K562 (cell line): ENCODE measurements around the gene TMEM208. TPM values are rescaled to one million over a fixed set of nuclear protein-coding genes. Genes with fewer than 3 reads are reported as not detected.

ENCODE experiments used
- ATAC-seq: fragments of 200-7000 bp; cut with Tn5 transposase; 3 replicates; pipeline ENCODE4 v1.9.1; 2020; ENCODE audit warnings: moderate library complexity
- BruUV-seq: library from RNA; stranded (reverse); fragments of 400-500 nt; replicated peaks from 2 replicates; lab custom pipeline; 2021; lab: Mats Ljungman, UMichigan
- CTCF ChIA-PET: fragments of 300-600 bp; formaldehyde crosslinking; extraction: SDS; loops from one replicate; lab custom pipeline; 2021; ENCODE audit warnings: low intra/inter-chr PET ratio; lab: Yijun Ruan, JAX
- POLR2A ChIA-PET: fragments of 300-600, 350-650 bp; sonication (Branson Sonifier 250); formaldehyde crosslinking; extraction: SDS; loops from one replicate; lab custom pipeline; 2021; ENCODE audit warnings: antibody characterized with exemption, inconsistent platforms; lab: Yijun Ruan, JAX
- DNase-seq, 4 experiments: peaks; one replicate each; pipeline versions ENCODE4 v3.0.0 to v3.0.0-alpha.2; 2011 to 2018; ENCODE audit warnings: low spot score in 3 of 4, mixed read lengths in 3 of 4; ENCODE audit errors: extremely low read depth in 1 of 4
- FAIRE-seq: peaks from 2 replicates; lab custom pipeline; 2011; peaks lifted over from hg19 to GRCh38; lab: Jason Lieb, UNC
- H2AFZ ChIP-seq: 2 replicates; pipeline ENCODE4 v1.6.0; 2011; ENCODE audit warnings: low read depth, low read length, control low read depth, inconsistent platforms
- H3K27ac ChIP-seq: fragments of 200-600 bp; 3 replicates; pipeline ENCODE4 v1.8.0; 2011; ENCODE audit warnings: low read depth, mild to moderate bottlenecking, control low read depth, inconsistent platforms, low read length, moderate library complexity, mixed read lengths; ENCODE audit errors: extremely low read depth
- H3K27me3 ChIP-seq, 2 experiments: fragments of 300-600 bp in 1 of 2; 2 replicates in 1 of 2; 3 replicates in 1 of 2; pipeline versions ENCODE4 v1.6.0 to v1.8.0; 2011; ENCODE audit warnings: inconsistent platforms in 2 of 2, low read length in 2 of 2, mild to moderate bottlenecking in 1 of 2, mixed read lengths in 1 of 2, moderate library complexity in 1 of 2; ENCODE audit not compliant: control insufficient read depth in 2 of 2, insufficient read depth in 2 of 2
- H3K36me3 ChIP-seq: fragments of 300-600 bp; 3 replicates; pipeline ENCODE4 v1.8.0; 2011; ENCODE audit warnings: mild to moderate bottlenecking, low read length, inconsistent platforms; ENCODE audit not compliant: control insufficient read depth, insufficient read depth
- H3K4me1 ChIP-seq, 2 experiments: fragments of 200-600 bp in 1 of 2; replicated peaks in 1 of 2; 2 replicates in 1 of 2; 3 replicates in 1 of 2; pipeline versions ENCODE4 v1.5.1 to v1.8.0; 2011; ENCODE audit warnings: inconsistent platforms in 2 of 2, low read length in 2 of 2, mild to moderate bottlenecking in 1 of 2, mixed read lengths in 1 of 2, moderate library complexity in 1 of 2; ENCODE audit not compliant: control insufficient read depth in 2 of 2, insufficient read depth in 2 of 2
- H3K4me2 ChIP-seq: 2 replicates; pipeline ENCODE4 v1.6.1; 2011; ENCODE audit warnings: low read length, control low read depth, inconsistent platforms, mixed read lengths; ENCODE audit not compliant: insufficient read depth
- H3K4me3 ChIP-seq: fragments of 200-600 bp; sonication (generic), shearing (Covaris generic); 2 replicates; pipeline ENCODE4 v1.5.1; 2016; ENCODE audit warnings: control low read depth, inconsistent platforms
- H3K79me2 ChIP-seq: fragments of 200-600 bp; 3 replicates; pipeline ENCODE4 v1.8.0; 2011; ENCODE audit warnings: low read length, inconsistent platforms; ENCODE audit not compliant: control insufficient read depth, insufficient read depth
- H3K9ac ChIP-seq, 2 experiments: 2 replicates each; pipeline versions ENCODE4 v1.6.0 to v1.6.1; 2011; ENCODE audit warnings: low read depth in 2 of 2, low read length in 2 of 2, control low read depth in 1 of 2, inconsistent platforms in 1 of 2, mild to moderate bottlenecking in 1 of 2, mixed read lengths in 1 of 2; ENCODE audit not compliant: insufficient read depth in 1 of 2
- H3K9me1 ChIP-seq: one replicate; pipeline ENCODE4 v1.6.0; 2011; ENCODE audit warnings: inconsistent platforms, mild to moderate bottlenecking, low read length, moderate library complexity; ENCODE audit not compliant: control insufficient read depth, insufficient read depth
- H3K9me3 ChIP-seq: replicated peaks from 2 replicates; pipeline ENCODE4 v1.5.1; 2011; ENCODE audit warnings: low read depth, low read length, inconsistent platforms; ENCODE audit not compliant: control insufficient read depth, insufficient read depth
- H4K20me1 ChIP-seq: replicated peaks from 2 replicates; pipeline ENCODE4 v1.6.1; 2011; ENCODE audit warnings: low read length, inconsistent platforms, mixed read lengths; ENCODE audit not compliant: control insufficient read depth, insufficient read depth
- ETV1 ChIP-seq: fragments of 450-650 bp; conservative IDR thresholded peaks from 2 replicates; pipeline ENCODE4 v1.6.1; 2016; ENCODE audit warnings: missing genetic modification characterization, control low read depth, low read depth, missing compliant biosample characterization
- POLR2A ChIP-seq: fragments of 450-650 bp; conservative IDR thresholded peaks from 2 replicates; pipeline ENCODE4 v1.6.1; 2016
- POLR2G ChIP-seq: fragments of 200-400 bp; formaldehyde crosslinking; IDR thresholded peaks from 2 replicates; pipeline ENCODE4 v1.6.1; 2017; ENCODE audit warnings: low read depth, mild to moderate bottlenecking, antibody characterized with exemption, low read length, moderate library complexity
- RBFOX2 ChIP-seq: fragments of 200-400 bp; formaldehyde crosslinking; IDR thresholded peaks from 2 replicates; pipeline ENCODE4 v1.6.1; 2017; ENCODE audit warnings: low read depth, mild to moderate bottlenecking, low read length, moderate library complexity
- SUPT5H ChIP-seq: fragments of 450-650 bp; IDR thresholded peaks from 2 replicates; pipeline ENCODE4 v1.6.1; 2016
- USF1 ChIP-seq: sonication (generic); formaldehyde crosslinking; IDR thresholded peaks from 2 replicates; pipeline ENCODE4 v1.9.0; 2022; ENCODE audit warnings: mild to moderate bottlenecking, missing genetic modification reagents
- WGBS: fragments of 100-300 bp; shearing (Covaris generic); methylation state at CpG from one replicate; pipeline ENCODE4 v1.1.6; 2016; ENCODE audit warnings: low coverage, mixed read lengths; ENCODE audit not compliant: insufficient coverage; ENCODE audit errors: missing lambda C conversion rate; 5-methylcytosine and 5-hydroxymethylcytosine counted together
- in situ Hi-C: fragments of 300-500 bp; cut with MboI; formaldehyde crosslinking; loops from 4 replicates; pipeline ENCODE4 v1.15.0; 2018; ENCODE audit warnings: inconsistent platforms, mixed read lengths
- intact Hi-C: fragments of 100-400 bp; cut with micrococcal nuclease; formaldehyde crosslinking; loops from 2 replicates; pipeline ENCODE4 v1.14.2; 2022
- polyA plus RNA-seq, 8 experiments: library from polyadenylated mRNA; depleted of rRNA in 4 of 8; stranded (reverse) in 5 of 8; unstranded in 3 of 8; fragments of >200 nt; fragmentation: Nextera tagmentation in 2 of 8; fragmentation: Illumina TruSeq in 1 of 8; extraction: Ambion mirVana in 2 of 8; extraction: Trizol in 1 of 8; gene quantifications; 2 replicates each; pipeline versions ENCODE4 v1.2.1 to v1.2.3, GENCODE V29; 2011 to 2014; ENCODE audit warnings: inconsistent platforms in 1 of 8, missing spikeins in 1 of 8
- total RNA-seq, 7 experiments: library from RNA; depleted of rRNA in 6 of 7; stranded (reverse); fragments of >200 nt in 6 of 7; fragmentation: Illumina TruSeq in 2 of 7; extraction: Trizol in 2 of 7; gene quantifications; 2 replicates each; pipeline versions ENCODE4 v1.2.1 to v1.2.3, GENCODE V29; 2011 to 2021; ENCODE audit warnings: low replicate concordance in 1 of 7
- TF ChIP-seq, protein P1 (sequence below): fragments of 450-650 bp; IDR thresholded peaks from 2 replicates; pipeline ENCODE4 v1.6.1; 2017; ENCODE audit warnings: antibody characterized with exemption, mild to moderate bottlenecking
- TF ChIP-seq, protein P2 (sequence below): fragments of 450-650 bp; IDR thresholded peaks from 2 replicates; pipeline ENCODE4 v1.6.1; 2017; ENCODE audit warnings: mild to moderate bottlenecking, moderate library complexity

Gene TMEM208
- total and polyA plus RNA-seq, 9 of the 15 experiments (the other 6 are each of a cell fraction or from before 2014, with no cell fraction given): 31.8 to 239 (median 54.3) TPM

DNA sequence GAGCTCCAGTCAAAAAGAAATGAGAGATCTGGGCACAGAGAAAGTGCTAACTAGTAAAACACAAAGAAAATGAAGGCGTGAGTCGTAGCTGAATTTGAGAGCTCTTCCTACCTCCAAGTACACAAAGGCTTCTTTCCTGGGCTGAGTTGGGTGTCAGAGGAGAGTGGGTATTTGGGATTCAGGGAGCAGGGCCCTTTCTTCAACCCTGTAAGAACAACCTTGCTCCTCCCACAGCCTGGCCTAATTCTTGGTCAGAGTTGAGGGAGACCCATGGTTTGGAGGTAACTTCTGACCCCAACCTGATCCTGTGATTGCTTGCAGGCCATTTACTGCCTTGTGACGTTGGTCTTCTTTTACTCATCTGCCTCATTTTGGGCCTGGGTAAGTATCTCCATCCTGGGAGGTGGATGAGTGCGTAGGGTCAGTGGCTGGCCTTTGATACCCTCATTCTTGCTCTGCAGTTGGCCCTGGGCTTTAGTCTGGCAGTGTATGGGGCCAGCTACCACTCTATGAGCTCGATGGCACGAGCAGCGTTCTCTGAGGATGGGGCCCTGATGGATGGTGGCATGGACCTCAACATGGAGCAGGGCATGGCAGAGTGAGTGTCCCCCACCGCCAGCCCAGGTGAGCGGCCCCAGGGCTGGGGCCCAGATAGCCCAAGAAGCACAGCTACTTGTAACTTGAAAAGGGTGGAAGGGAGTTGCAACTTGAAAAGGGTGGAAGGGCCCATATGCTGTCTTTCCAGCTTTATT is 1.3 kb downstream of the TMEM208 start:
- intact Hi-C loops: loop anchor here (5.0 kb wide), 1 partner anchor 36 kb away; the partner anchor contains the start of genes E2F4 and EXOC3L1
- Histone ChIP-seq H3K27me3 (no peaks in the 10 kb centered on the region), H4K20me1 (no peaks in the 10 kb centered on the region), H2AFZ (no peak overlapping the region), H3K27ac (peak overlapping the region; percentile 19; the same call in 1 of the 3 replicates), H3K9me1 (no peaks in the 10 kb centered on the region), H3K4me1 (peaks cover 18 to 20% of the 10 kb centered on the region in 2 experiments), H3K9ac (peak overlapping the region; percentile 94 to 97), H3K79me2 (peaks cover 21% of the 10 kb centered on the region), H3K9me3 (no peaks in the 10 kb centered on the region), H3K36me3 (peaks cover 57% of the 10 kb centered on the region; the same call in 2 of the 3 replicates), H3K4me2 (peak overlapping the region; percentile 100), H3K4me3 (peak overlapping the region; percentile 98)
- CTCF ChIA-PET: no interaction called here
- FAIRE-seq (no peak), DNase-seq (no peak), ATAC-seq (no peak)
- no TSS peak for BruUV-seq
- WGBS: 83% methylated on average over 9 of the region's 9 CpGs
- TF ChIP-seq RBFOX2: 0 out of 2 replicates have a peak, but pooled peaks have one; percentile 26
- TF ChIP-seq SUPT5H: peak; percentile 52
- TF ChIP-seq POLR2A: 0 out of 2 replicates have a peak, but pooled peaks have one; percentile 17
- TF ChIP-seq POLR2G: peak; percentile 39; the same call in 1 of the 2 replicates
- TF ChIP-seq USF1 (CRISPR knock-in tag): 0 out of 2 replicates have a peak, but pooled peaks have one; percentile 10
- no peak for TF ChIP-seq ETV1 (tag)
- TF ChIP-seq, protein P1, sequence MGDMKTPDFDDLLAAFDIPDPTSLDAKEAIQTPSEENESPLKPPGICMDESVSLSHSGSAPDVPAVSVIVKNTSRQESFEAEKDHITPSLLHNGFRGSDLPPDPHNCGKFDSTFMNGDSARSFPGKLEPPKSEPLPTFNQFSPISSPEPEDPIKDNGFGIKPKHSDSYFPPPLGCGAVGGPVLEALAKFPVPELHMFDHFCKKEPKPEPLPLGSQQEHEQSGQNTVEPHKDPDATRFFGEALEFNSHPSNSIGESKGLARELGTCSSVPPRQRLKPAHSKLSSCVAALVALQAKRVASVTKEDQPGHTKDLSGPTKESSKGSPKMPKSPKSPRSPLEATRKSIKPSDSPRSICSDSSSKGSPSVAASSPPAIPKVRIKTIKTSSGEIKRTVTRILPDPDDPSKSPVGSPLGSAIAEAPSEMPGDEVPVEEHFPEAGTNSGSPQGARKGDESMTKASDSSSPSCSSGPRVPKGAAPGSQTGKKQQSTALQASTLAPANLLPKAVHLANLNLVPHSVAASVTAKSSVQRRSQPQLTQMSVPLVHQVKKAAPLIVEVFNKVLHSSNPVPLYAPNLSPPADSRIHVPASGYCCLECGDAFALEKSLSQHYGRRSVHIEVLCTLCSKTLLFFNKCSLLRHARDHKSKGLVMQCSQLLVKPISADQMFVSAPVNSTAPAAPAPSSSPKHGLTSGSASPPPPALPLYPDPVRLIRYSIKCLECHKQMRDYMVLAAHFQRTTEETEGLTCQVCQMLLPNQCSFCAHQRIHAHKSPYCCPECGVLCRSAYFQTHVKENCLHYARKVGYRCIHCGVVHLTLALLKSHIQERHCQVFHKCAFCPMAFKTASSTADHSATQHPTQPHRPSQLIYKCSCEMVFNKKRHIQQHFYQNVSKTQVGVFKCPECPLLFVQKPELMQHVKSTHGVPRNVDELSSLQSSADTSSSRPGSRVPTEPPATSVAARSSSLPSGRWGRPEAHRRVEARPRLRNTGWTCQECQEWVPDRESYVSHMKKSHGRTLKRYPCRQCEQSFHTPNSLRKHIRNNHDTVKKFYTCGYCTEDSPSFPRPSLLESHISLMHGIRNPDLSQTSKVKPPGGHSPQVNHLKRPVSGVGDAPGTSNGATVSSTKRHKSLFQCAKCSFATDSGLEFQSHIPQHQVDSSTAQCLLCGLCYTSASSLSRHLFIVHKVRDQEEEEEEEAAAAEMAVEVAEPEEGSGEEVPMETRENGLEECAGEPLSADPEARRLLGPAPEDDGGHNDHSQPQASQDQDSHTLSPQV: no peak
- TF ChIP-seq, protein P2, sequence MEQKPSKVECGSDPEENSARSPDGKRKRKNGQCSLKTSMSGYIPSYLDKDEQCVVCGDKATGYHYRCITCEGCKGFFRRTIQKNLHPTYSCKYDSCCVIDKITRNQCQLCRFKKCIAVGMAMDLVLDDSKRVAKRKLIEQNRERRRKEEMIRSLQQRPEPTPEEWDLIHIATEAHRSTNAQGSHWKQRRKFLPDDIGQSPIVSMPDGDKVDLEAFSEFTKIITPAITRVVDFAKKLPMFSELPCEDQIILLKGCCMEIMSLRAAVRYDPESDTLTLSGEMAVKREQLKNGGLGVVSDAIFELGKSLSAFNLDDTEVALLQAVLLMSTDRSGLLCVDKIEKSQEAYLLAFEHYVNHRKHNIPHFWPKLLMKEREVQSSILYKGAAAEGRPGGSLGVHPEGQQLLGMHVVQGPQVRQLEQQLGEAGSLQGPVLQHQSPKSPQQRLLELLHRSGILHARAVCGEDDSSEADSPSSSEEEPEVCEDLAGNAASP: no peak
- in situ Hi-C loops: no loop called here
- POLR2A ChIA-PET: interaction anchor here (1.3 to 2.8 kb wide), 5 partner anchors 10 to 31 kb away, joined by 3 to 31 read pairs (median 6); no protein-coding TSS in a partner anchor
